SK-N-SH (cell line): ENCODE data around the gene MAP2K7. TPM values are rescaled to one million over a fixed set of nuclear protein-coding genes. Genes with fewer than 3 reads are reported as not detected.
A peak's percentile ranks its signal among the peaks of the same experiment; 100 is the strongest.

Source experiments
- CTCF ChIA-PET: fragments of 300-600, 350-600 bp; formaldehyde crosslinking; extraction: SDS; loops from one replicate; lab custom pipeline; 2021; lab: Yijun Ruan, JAX
- POLR2A ChIA-PET: fragments of 350-600 bp; sonication (Branson Sonifier 250); formaldehyde crosslinking; extraction: SDS; loops from one replicate; lab custom pipeline; 2020; ENCODE audit warnings: antibody characterized with exemption, inconsistent platforms; lab: Yijun Ruan, JAX
- DNase-seq: peaks from one replicate; pipeline ENCODE4 v3.0.0; 2012
- H2AFZ ChIP-seq: fragments of 200-600 bp; sonication (generic); 2 replicates; pipeline ENCODE4 v1.8.1; 2016; ENCODE audit warnings: antibody characterized with exemption, mild to moderate bottlenecking, low read depth
- H3F3A ChIP-seq: fragments of 200-600 bp; sonication (generic); replicated peaks from 2 replicates; pipeline ENCODE3; 2016; ENCODE audit warnings: antibody characterized with exemption, mild to moderate bottlenecking; ENCODE audit not compliant: insufficient read depth
- H3K27ac ChIP-seq, 2 experiments: fragments of 200-500 bp in 1 of 2; fragments of 200-600 bp in 1 of 2; sonication (Bioruptor generic) in 1 of 2; sonication (generic), shearing (Covaris generic) in 1 of 2; 2 replicates each; pipeline versions ENCODE4 v1.5.1 to v1.6.1; 2014 to 2016; ENCODE audit warnings: low read depth in 2 of 2, inconsistent platforms in 1 of 2, low read length in 1 of 2, mild to moderate bottlenecking in 1 of 2, mixed read lengths in 1 of 2
- H3K27me3 ChIP-seq: fragments of 200-600 bp; sonication (generic), shearing (Covaris generic); 2 replicates; pipeline ENCODE4 v1.6.1; 2016; ENCODE audit warnings: mixed run types; ENCODE audit not compliant: insufficient read depth
- H3K36me3 ChIP-seq, 2 experiments: fragments of 200-500 bp in 1 of 2; fragments of 200-600 bp in 1 of 2; sonication (Bioruptor generic) in 1 of 2; sonication (generic) in 1 of 2; replicated peaks in 1 of 2; 2 replicates each; pipeline versions ENCODE3 to v1.5.1; 2014 to 2016; ENCODE audit warnings: low read length in 1 of 2, mild to moderate bottlenecking in 1 of 2; ENCODE audit not compliant: insufficient read depth in 2 of 2, control insufficient read depth in 1 of 2
- H3K4me1 ChIP-seq, 2 experiments: fragments of 200-500 bp in 1 of 2; fragments of 200-600 bp in 1 of 2; sonication (Bioruptor generic) in 1 of 2; sonication (generic), shearing (Covaris generic) in 1 of 2; 2 replicates each; pipeline versions ENCODE4 v1.5.1 to v1.6.1; 2014 to 2016; ENCODE audit warnings: low read depth in 1 of 2, low read length in 1 of 2, mixed run types in 1 of 2; ENCODE audit not compliant: insufficient read depth in 2 of 2, control insufficient read depth in 1 of 2
- H3K4me2 ChIP-seq: fragments of 200-600 bp; sonication (generic), shearing (Covaris generic); 2 replicates; pipeline ENCODE4 v1.6.1; 2017; ENCODE audit warnings: mixed run types
- H3K4me3 ChIP-seq, 2 experiments: fragments of 200-500 bp in 1 of 2; fragments of 200-600 bp in 1 of 2; sonication (Bioruptor generic) in 1 of 2; sonication (generic), shearing (Covaris generic) in 1 of 2; 2 replicates each; pipeline versions ENCODE4 v1.5.1 to v1.8.1; 2014 to 2016; ENCODE audit warnings: low read depth in 2 of 2, inconsistent platforms in 1 of 2, low read length in 1 of 2, mild to moderate bottlenecking in 1 of 2, mixed read lengths in 1 of 2, moderate library complexity in 1 of 2
- H3K79me2 ChIP-seq: fragments of 200-600 bp; sonication (generic); 2 replicates; pipeline ENCODE4 v1.8.1; 2017; ENCODE audit warnings: mild to moderate bottlenecking; ENCODE audit not compliant: insufficient read depth
- H3K9ac ChIP-seq: fragments of 200-600 bp; sonication (generic); 2 replicates; pipeline ENCODE4 v1.6.1; 2017; ENCODE audit warnings: mixed run types
- H3K9me2 ChIP-seq: fragments of 200-600 bp; sonication (generic); 2 replicates; pipeline ENCODE4 v1.6.1; 2017; ENCODE audit warnings: mixed run types
- H3K9me3 ChIP-seq: fragments of 200-600 bp; sonication (generic); 2 replicates; pipeline ENCODE4 v1.6.1; 2017; ENCODE audit warnings: mixed run types, mild to moderate bottlenecking, moderate library complexity
- H4K20me1 ChIP-seq: fragments of 200-600 bp; sonication (generic); 2 replicates; pipeline ENCODE4 v1.6.1; 2017; ENCODE audit warnings: mild to moderate bottlenecking, mixed run types; ENCODE audit not compliant: insufficient read depth
- CHD2 ChIP-seq: fragments of 150-350 bp; IDR thresholded peaks from 2 replicates; pipeline ENCODE4 v1.6.1; 2018; ENCODE audit warnings: low read length; ENCODE audit not compliant: partially characterized antibody
- ELF1 ChIP-seq: IDR thresholded peaks from 2 replicates; pipeline ENCODE4 v1.4.0; 2012
- FOSL2 ChIP-seq: IDR thresholded peaks from 2 replicates; pipeline ENCODE4 v1.4.0; 2012; ENCODE audit warnings: low read depth, mild to moderate bottlenecking, moderate library complexity, borderline replicate concordance
- FOXM1 ChIP-seq: IDR thresholded peaks from 2 replicates; pipeline ENCODE4 v1.4.0; 2012; ENCODE audit warnings: low read depth, mild to moderate bottlenecking
- MAX ChIP-seq: IDR thresholded peaks from 2 replicates; pipeline ENCODE4 v1.4.0; 2012; ENCODE audit warnings: low read depth
- MEF2A ChIP-seq: IDR thresholded peaks from 2 replicates; pipeline ENCODE4 v1.4.0; 2012; ENCODE audit warnings: low read depth, borderline replicate concordance
- NFIC ChIP-seq: IDR thresholded peaks from 2 replicates; pipeline ENCODE4 v1.4.0; 2012; ENCODE audit warnings: borderline replicate concordance
- SIN3A ChIP-seq: IDR thresholded peaks from 2 replicates; pipeline ENCODE4 v1.6.1; 2012; ENCODE audit warnings: low read depth, mild to moderate bottlenecking, low read length, moderate library complexity, borderline replicate concordance
- ZBTB33 ChIP-seq: IDR thresholded peaks from 2 replicates; pipeline ENCODE4 v1.4.0; 2012; ENCODE audit warnings: low read depth, borderline replicate concordance
- WGBS: methylation state at CpG from one replicate; pipeline ENCODE4 v1.1.6; 2017; ENCODE audit warnings: low lambda C conversion rate; 5-methylcytosine and 5-hydroxymethylcytosine counted together
- polyA plus RNA-seq, 3 experiments: library from polyadenylated mRNA; depleted of rRNA; stranded (reverse); fragments of >200 nt; gene quantifications; 2 replicates each; pipeline ENCODE4 v1.2.3, GENCODE V29; 2012
- TF ChIP-seq, protein P1 (sequence below): fragments of 150-350 bp; IDR thresholded peaks from 2 replicates; pipeline ENCODE4 v1.6.1; 2017; ENCODE audit warnings: antibody characterized with exemption, low read length, low read depth, borderline replicate concordance
- TF ChIP-seq, protein P2 (sequence below): IDR thresholded peaks from 2 replicates; pipeline ENCODE4 v1.6.1; 2012; ENCODE audit warnings: mild to moderate bottlenecking, low read depth, low read length, moderate library complexity

Gene MAP2K7
- polyA plus RNA-seq, 1 of the 3 experiments (the other 2 are of a cell fraction) = 13.0 TPM

GRCh38 chr19:7868671-7869452, 34.8 kb upstream of the MAP2K7 start:
- H3K27me3 ChIP-seq = no peaks in the 10 kb centered on the region
- no peak overlapping the region for H3K9ac ChIP-seq
- ChIA-PET POLR2A (interaction anchor here (1.9 kb wide), 1 partner anchor 52 kb away, joined by 8 read pairs; the partner anchor contains the start of gene SNAPC2), CTCF (interaction anchor here (1.0 to 1.9 kb wide), 3 partner anchors 15 to 188 kb away, joined by 3 to 5 read pairs (median 3); partner anchors contain the start of gene TRAPPC5)
- H3K79me2 ChIP-seq = no peaks in the 10 kb centered on the region
- H3K36me3 ChIP-seq = no peaks in the 10 kb centered on the region
- no peaks in the 10 kb centered on the region for H3K9me2 ChIP-seq
- H3K27ac ChIP-seq = no peak overlapping the region
- H3K4me3 ChIP-seq = no peak overlapping the region
- H2AFZ ChIP-seq = no peak overlapping the region
- H3K4me2 ChIP-seq = no peak overlapping the region
- 93% methylated on average over 42 of the region's 67 CpGs for WGBS
- TF ChIP-seq NFIC (no peak), CHD2 (no peak), SIN3A (no peak), FOSL2 (no peak), FOXM1 (no peak), MEF2A (no peak), ELF1 (no peak), ZBTB33 (no peak), MAX (no peak)
- TF ChIP-seq, protein P1, sequence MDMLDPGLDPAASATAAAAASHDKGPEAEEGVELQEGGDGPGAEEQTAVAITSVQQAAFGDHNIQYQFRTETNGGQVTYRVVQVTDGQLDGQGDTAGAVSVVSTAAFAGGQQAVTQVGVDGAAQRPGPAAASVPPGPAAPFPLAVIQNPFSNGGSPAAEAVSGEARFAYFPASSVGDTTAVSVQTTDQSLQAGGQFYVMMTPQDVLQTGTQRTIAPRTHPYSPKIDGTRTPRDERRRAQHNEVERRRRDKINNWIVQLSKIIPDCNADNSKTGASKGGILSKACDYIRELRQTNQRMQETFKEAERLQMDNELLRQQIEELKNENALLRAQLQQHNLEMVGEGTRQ = no peak
- TF ChIP-seq, protein P2, sequence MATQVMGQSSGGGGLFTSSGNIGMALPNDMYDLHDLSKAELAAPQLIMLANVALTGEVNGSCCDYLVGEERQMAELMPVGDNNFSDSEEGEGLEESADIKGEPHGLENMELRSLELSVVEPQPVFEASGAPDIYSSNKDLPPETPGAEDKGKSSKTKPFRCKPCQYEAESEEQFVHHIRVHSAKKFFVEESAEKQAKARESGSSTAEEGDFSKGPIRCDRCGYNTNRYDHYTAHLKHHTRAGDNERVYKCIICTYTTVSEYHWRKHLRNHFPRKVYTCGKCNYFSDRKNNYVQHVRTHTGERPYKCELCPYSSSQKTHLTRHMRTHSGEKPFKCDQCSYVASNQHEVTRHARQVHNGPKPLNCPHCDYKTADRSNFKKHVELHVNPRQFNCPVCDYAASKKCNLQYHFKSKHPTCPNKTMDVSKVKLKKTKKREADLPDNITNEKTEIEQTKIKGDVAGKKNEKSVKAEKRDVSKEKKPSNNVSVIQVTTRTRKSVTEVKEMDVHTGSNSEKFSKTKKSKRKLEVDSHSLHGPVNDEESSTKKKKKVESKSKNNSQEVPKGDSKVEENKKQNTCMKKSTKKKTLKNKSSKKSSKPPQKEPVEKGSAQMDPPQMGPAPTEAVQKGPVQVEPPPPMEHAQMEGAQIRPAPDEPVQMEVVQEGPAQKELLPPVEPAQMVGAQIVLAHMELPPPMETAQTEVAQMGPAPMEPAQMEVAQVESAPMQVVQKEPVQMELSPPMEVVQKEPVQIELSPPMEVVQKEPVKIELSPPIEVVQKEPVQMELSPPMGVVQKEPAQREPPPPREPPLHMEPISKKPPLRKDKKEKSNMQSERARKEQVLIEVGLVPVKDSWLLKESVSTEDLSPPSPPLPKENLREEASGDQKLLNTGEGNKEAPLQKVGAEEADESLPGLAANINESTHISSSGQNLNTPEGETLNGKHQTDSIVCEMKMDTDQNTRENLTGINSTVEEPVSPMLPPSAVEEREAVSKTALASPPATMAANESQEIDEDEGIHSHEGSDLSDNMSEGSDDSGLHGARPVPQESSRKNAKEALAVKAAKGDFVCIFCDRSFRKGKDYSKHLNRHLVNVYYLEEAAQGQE = no peak
- peaks cover 14% of the 10 kb centered on the region for H3F3A ChIP-seq
- DNase-seq = peak; percentile 61
- H3K4me1 ChIP-seq = peaks cover 0 to 26% of the 10 kb centered on the region in 2 experiments; a peak in 2 of 4 replicates
- no peaks in the 10 kb centered on the region for H4K20me1 ChIP-seq
- H3K9me3 ChIP-seq = no peaks in the 10 kb centered on the region
